Activated B cell treated with CpG ODN at 0.5 μM for 24 hours (primary cell): ENCODE data around the gene GJC2. TPM values are rescaled to one million over a fixed set of nuclear protein-coding genes. Genes with fewer than 3 reads are reported as not detected.

Experiments used
- ATAC-seq: fragments of 200-7000 bp; cut with Tn5 transposase; one replicate; pipeline ENCODE4 v1.10.0; 2021; ENCODE audit warnings: low read depth, mild to moderate bottlenecking, moderate library complexity
- CTCF ChIA-PET: fragments of 350-600 bp; sonication (Branson Sonifier 250); formaldehyde crosslinking; loops from one replicate; lab custom pipeline; 2021; ENCODE audit warnings: antibody characterized with exemption; lab: Charles Lee
- POLR2A ChIA-PET: fragments of 350-600 bp; sonication (Branson Sonifier 250); formaldehyde crosslinking; loops from one replicate; lab custom pipeline; 2021; ENCODE audit warnings: antibody characterized with exemption; lab: Charles Lee
- DNase-seq: peaks from one replicate; pipeline ENCODE4 v3.0.0; 2022
- H3K27ac Mint-ChIP-seq: one replicate; pipeline ENCODE4 v1.8.0; 2020; ENCODE audit warnings: mixed read lengths
- H3K27me3 Mint-ChIP-seq: one replicate; pipeline ENCODE4 v1.8.0; 2021; ENCODE audit warnings: mixed read lengths
- H3K36me3 Mint-ChIP-seq: one replicate; pipeline ENCODE4 v1.8.0; 2021; ENCODE audit warnings: low read depth, mixed read lengths
- H3K4me1 Mint-ChIP-seq: one replicate; pipeline ENCODE4 v1.8.0; 2021; ENCODE audit warnings: mixed read lengths
- H3K4me3 Mint-ChIP-seq: one replicate; pipeline ENCODE4 v1.8.0; 2020; ENCODE audit warnings: mild to moderate bottlenecking, mixed read lengths
- H3K9me3 Mint-ChIP-seq: one replicate; pipeline ENCODE4 v1.8.0; 2020; ENCODE audit warnings: mixed read lengths
- intact Hi-C: fragments of 100-400 bp; cut with micrococcal nuclease; formaldehyde crosslinking; loops from one replicate; pipeline ENCODE4 v1.15.1; 2024
- total RNA-seq: library from RNA; stranded (reverse); gene quantifications from 2 replicates; pipeline ENCODE4 v1.2.3, GENCODE V29; 2022
- TF ChIP-seq, protein P1 (sequence below): fragments of 200-600 bp; IDR thresholded peaks from one replicate; pipeline ENCODE4 v1.8.0; 2022; ENCODE audit warnings: antibody characterized with exemption, mild to moderate bottlenecking

GJC2 gene
- total RNA-seq, 1 donor from 2014 or later, result 0.35 TPM

DNA sequence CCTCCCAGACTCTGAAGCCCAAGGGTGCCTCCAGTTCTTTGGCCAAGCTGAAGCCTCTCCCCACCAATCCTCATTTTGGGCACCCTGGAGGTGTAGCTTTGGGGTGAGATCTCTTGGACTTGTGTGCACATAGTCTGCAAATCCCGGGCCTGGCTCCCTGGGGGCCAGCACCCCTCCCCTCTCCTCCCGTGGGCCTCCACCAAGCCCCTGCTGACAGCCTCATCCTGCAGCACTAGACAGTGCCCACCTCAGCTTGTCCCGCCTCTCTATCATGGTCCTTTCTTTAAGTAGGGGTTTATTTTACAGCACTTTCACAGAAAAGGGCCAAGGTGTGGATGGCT, 3.2 kb downstream of the GJC2 start:
- intact Hi-C loops, result no loop called here
- H3K27ac Mint-ChIP-seq, result no peak overlapping the region
- H3K27me3 Mint-ChIP-seq, result no peaks in the 10 kb centered on the region
- H3K4me3 Mint-ChIP-seq, result no peak overlapping the region
- no peaks in the 10 kb centered on the region for H3K9me3 Mint-ChIP-seq
- CTCF ChIA-PET, result interaction anchor here (1.0 kb wide), 1 partner anchor 22 kb away, joined by 3 read pairs; no protein-coding TSS in a partner anchor
- ATAC-seq (no peak), DNase-seq (no peak)
- H3K36me3 Mint-ChIP-seq, result peaks cover 3% of the 10 kb centered on the region
- H3K4me1 Mint-ChIP-seq, result peaks cover 2% of the 10 kb centered on the region
- POLR2A ChIA-PET, result interaction anchor here (0.7 to 1.7 kb wide), 2 partner anchors 13 to 977 kb away, joined by 3 to 9 read pairs; partner anchors contain the start of gene IBA57
- TF ChIP-seq, protein P1, sequence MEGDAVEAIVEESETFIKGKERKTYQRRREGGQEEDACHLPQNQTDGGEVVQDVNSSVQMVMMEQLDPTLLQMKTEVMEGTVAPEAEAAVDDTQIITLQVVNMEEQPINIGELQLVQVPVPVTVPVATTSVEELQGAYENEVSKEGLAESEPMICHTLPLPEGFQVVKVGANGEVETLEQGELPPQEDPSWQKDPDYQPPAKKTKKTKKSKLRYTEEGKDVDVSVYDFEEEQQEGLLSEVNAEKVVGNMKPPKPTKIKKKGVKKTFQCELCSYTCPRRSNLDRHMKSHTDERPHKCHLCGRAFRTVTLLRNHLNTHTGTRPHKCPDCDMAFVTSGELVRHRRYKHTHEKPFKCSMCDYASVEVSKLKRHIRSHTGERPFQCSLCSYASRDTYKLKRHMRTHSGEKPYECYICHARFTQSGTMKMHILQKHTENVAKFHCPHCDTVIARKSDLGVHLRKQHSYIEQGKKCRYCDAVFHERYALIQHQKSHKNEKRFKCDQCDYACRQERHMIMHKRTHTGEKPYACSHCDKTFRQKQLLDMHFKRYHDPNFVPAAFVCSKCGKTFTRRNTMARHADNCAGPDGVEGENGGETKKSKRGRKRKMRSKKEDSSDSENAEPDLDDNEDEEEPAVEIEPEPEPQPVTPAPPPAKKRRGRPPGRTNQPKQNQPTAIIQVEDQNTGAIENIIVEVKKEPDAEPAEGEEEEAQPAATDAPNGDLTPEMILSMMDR, result no peak

DNA sequence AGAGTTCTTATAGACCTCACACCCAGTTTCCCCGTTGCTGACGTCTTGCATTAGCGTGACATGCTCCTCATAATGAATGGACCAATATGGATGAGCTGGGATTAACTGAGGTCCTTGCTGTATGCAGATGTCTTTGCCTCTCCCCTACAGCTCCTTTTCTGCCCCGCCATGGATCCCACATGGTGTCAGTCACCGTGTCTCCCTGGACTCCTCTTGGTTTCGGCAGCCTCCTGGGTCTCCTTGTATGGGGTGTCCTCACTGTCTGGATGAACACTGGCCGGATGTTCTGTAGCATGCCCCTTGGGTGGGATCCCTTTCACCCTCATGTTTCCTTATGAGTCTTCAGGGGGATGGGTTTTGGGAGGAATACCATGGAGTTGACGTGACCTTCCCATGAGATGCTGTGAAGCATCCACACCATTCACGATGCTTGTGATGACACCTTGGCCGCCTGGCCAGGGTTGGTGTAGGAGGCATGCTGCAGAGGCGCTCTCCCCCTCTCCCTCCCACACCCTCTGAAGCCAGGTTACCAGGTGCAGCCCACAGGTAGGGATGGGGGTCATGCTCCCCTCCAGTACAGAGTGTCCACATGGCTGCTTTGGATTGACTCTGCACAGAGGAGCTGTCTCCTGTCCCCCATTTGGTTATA, 4.4 kb downstream of the GJC2 start:
- Mint-ChIP-seq H3K9me3 (no peaks in the 10 kb centered on the region), H3K4me3 (no peak overlapping the region), H3K4me1 (peaks cover 2% of the 10 kb centered on the region), H3K36me3 (no peaks in the 10 kb centered on the region), H3K27ac (no peak overlapping the region), H3K27me3 (no peaks in the 10 kb centered on the region)
- ATAC-seq (no peak), DNase-seq (no peak)
- ChIA-PET POLR2A (interaction anchor here (1.7 kb wide), 1 partner anchor 11 kb away, joined by 9 read pairs; the partner anchor contains the start of gene IBA57), CTCF (no interaction called here)
- TF ChIP-seq, protein P1, result no peak
- intact Hi-C loops, result no loop called here

DNA sequence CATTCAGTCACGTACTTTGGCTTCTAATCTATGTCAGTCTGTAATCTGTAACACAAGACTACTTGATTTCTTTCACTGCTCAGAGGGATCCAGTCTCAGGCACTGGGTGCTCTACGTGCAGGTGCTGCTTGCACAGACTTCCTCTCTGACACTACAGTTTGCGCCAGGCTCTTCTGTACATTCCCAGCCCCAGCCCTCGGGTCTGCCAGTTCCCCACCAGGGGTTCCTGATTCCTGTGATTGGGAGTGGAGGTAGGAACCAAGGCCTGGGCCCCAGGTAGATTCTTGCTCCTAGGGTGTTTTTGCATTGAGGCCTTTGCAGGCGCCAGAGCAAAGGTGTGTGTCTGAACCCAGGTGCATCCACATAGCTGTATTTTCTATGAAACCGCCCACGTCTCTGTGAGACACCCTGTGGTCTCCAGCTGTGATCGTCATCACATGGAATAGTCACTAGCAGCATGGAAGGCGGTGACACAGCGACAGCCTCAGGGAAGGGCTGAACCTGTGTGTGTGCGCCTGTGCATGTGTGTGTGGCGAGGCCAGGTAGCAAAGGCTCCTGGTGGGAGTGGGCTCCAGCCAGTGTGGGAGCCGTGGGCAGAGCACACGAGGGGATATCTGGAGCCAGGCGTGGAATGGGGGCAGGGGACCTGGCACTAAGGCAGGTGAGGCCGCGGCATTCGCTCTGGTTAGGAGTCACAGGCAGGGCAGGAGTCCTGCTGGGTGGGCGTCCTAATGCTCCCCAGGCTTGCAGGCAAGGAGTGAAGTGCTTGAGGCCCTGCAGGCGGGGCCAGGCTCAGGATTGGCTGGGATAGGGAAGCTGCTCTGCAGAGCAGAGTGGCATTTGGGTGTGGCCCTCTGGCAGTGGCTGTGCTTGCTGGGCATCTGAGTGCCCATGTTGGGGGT, 5.2 kb downstream of the GJC2 start:
- Mint-ChIP-seq H3K9me3 (no peaks in the 10 kb centered on the region), H3K27me3 (no peaks in the 10 kb centered on the region), H3K36me3 (no peaks in the 10 kb centered on the region), H3K27ac (no peak overlapping the region), H3K4me3 (no peak overlapping the region), H3K4me1 (peaks cover 2% of the 10 kb centered on the region)
- intact Hi-C loops, result no loop called here
- ATAC-seq, result no peak
- no peak for DNase-seq
- TF ChIP-seq, protein P1, result no peak
- ChIA-PET POLR2A (no interaction called here), CTCF (no interaction called here)

DNA sequence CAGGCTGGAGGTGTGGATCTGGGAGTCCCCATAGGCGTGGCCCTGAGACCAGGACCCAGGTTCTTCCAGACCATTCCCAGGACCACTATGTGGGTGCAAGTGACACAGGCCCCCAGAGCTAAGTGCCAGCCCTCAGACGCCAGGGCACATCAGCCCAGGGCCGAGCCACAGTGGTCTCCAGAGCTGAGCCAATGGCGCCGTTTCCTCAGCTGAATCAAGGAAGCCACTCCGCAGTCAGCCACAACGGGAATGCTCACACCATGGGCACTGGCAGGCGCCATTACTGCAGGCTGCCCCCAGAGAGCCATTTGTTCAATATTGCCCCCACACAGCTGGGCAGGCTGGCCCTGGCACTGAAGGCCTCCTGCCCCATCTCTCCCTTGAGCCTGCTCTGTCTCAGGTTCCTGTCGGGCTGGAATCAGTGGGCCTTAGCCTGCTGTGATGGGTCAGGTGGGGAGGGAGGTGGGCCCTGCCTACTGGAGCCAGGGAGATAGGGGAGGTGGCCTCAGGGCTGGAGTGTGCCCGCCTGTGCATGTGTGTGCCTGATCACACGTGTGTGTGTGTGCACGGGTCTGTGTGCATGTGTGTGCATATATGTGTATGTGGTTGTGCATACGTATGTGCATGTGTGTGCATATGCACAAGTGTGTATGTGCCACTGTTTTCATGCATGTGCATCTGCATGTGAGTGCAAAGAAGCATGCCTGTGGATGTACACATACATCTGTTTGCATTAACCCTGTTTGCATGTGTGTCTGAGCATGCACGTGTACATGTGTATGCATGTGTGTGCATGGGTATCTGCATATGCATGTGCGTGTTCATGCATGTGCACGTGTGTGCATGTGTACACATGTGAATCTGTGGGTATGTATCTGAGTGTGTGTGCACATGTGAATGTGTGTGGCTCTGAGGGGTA, 6.1 kb downstream of the GJC2 start:
- CTCF ChIA-PET, result no interaction called here
- TF ChIP-seq, protein P1, result no peak
- no peak for ATAC-seq
- H3K36me3 Mint-ChIP-seq, result no peaks in the 10 kb centered on the region
- no peak for DNase-seq
- no peak overlapping the region for H3K4me3 Mint-ChIP-seq
- peaks cover 2% of the 10 kb centered on the region for H3K4me1 Mint-ChIP-seq
- H3K9me3 Mint-ChIP-seq, result no peaks in the 10 kb centered on the region
- no peaks in the 10 kb centered on the region for H3K27me3 Mint-ChIP-seq
- intact Hi-C loops, result no loop called here
- POLR2A ChIA-PET, result no interaction called here
- no peak overlapping the region for H3K27ac Mint-ChIP-seq
